ENCODE results near the gene FREY1.

Gene FREY1

GRCh38 chr11:45869551-45869950, 37.5 kb downstream of the FREY1 start:
- no peak overlapping the region for H4K91ac ChIP-seq (ENCODE audit: low read length)
- H3K18ac ChIP-seq (ENCODE audit: low read depth in 1 of 2, low read length in 2 of 2): no peak overlapping the region
- H3K27ac ChIP-seq (ENCODE audit: low read length, poor library complexity, severe bottlenecking): no peak overlapping the region
- H3K79me1 ChIP-seq (replicated peaks; ENCODE audit: low read length, poor library complexity, severe bottlenecking): no peaks in the 10 kb centered on the region
- no peak overlapping the region for H2AK5ac ChIP-seq (ENCODE audit: low read length, severe bottlenecking)
- H3K4me2 ChIP-seq (ENCODE audit: low read length, poor library complexity, severe bottlenecking): no peak overlapping the region
- peaks cover 5% of the 10 kb centered on the region for H3K4me1 ChIP-seq (ENCODE audit: control insufficient read depth, insufficient read depth, low read depth, low read length)
- H2AFZ ChIP-seq (ENCODE audit: low read depth, low read length): no peak overlapping the region
- H3K4ac ChIP-seq (ENCODE audit: low read depth in 1 of 2, low read length in 2 of 2): no peak overlapping the region
- H2BK12ac ChIP-seq (ENCODE audit: low read length in 2 of 2): no peak overlapping the region
- no peak overlapping the region for H3K23ac ChIP-seq (ENCODE audit: low read length in 2 of 2)
- no peak overlapping the region for H2BK120ac ChIP-seq (ENCODE audit: low read depth, low read length)
- peaks cover 61 to 90% of the 10 kb centered on the region in 2 experiments for H3K36me3 ChIP-seq (ENCODE audit: control insufficient read depth in 1 of 2, insufficient read depth in 2 of 2, low read depth in 1 of 2, low read length in 2 of 2)
- no peak overlapping the region for H3K14ac ChIP-seq (ENCODE audit: low read length in 2 of 2)
- 92% methylated on average over 10 of the region's 12 CpGs for WGBS
- H2BK5ac ChIP-seq (ENCODE audit: low read depth, low read length, poor library complexity, severe bottlenecking): no peak overlapping the region
- no peak overlapping the region for H2BK15ac ChIP-seq (ENCODE audit: low read depth, poor library complexity, severe bottlenecking)
- DNase-seq: no peak
- H3K4me3 ChIP-seq (ENCODE audit: insufficient read depth in 1 of 2, low read depth in 1 of 2, low read length in 2 of 2): no peak overlapping the region
- H3K9ac ChIP-seq (ENCODE audit: low read length): no peak overlapping the region
- no peaks in the 10 kb centered on the region for H3K27me3 ChIP-seq (ENCODE audit: control insufficient read depth in 1 of 2, insufficient read depth in 1 of 2, low read length in 2 of 2)
- H4K8ac ChIP-seq (ENCODE audit: low read length): no peak overlapping the region
- no peaks in the 10 kb centered on the region for H3K9me3 ChIP-seq (ENCODE audit: control insufficient read depth, low read length)

DNA sequence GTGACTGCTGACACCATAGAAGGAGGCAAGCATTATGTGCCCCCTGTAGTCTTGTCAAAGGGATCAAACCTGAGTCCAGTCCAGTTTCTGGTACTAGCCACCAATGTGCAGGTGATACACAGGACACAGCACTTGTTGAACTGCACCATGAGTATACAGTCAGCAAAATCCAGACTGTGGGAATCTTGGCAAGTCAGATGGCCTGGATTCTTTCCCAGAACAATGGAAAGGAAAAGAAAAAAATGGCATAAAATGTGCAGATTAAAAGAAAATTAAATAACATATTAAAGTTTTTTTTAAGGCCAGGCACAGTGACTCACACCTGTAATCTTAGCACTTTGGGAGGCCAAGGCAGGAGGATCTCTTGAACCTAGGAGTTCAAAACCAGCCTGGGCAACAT, 43.0 kb downstream of the FREY1 start:
- Histone ChIP-seq H3K4me1 (ENCODE audit: control insufficient read depth, insufficient read depth, low read depth, low read length) (peaks cover 14% of the 10 kb centered on the region), H3K9ac (ENCODE audit: low read length) (no peak overlapping the region), H2BK15ac (ENCODE audit: low read depth, poor library complexity, severe bottlenecking) (no peak overlapping the region), H3K14ac (ENCODE audit: low read length in 2 of 2) (no peak overlapping the region), H2AK5ac (ENCODE audit: low read length, severe bottlenecking) (no peak overlapping the region), H4K91ac (ENCODE audit: low read length) (no peak overlapping the region), H3K27ac (ENCODE audit: low read length, poor library complexity, severe bottlenecking) (no peak overlapping the region), H2BK5ac (ENCODE audit: low read depth, low read length, poor library complexity, severe bottlenecking) (no peak overlapping the region), H3K27me3 (ENCODE audit: control insufficient read depth in 1 of 2, insufficient read depth in 1 of 2, low read length in 2 of 2) (no peaks in the 10 kb centered on the region), H3K79me1 (replicated peaks; ENCODE audit: low read length, poor library complexity, severe bottlenecking) (peaks cover 8% of the 10 kb centered on the region), H2BK12ac (ENCODE audit: low read length in 2 of 2) (no peak overlapping the region), H3K9me3 (ENCODE audit: control insufficient read depth, low read length) (no peaks in the 10 kb centered on the region), H3K18ac (ENCODE audit: low read depth in 1 of 2, low read length in 2 of 2) (no peak overlapping the region), H2BK120ac (ENCODE audit: low read depth, low read length) (no peak overlapping the region), H3K23ac (ENCODE audit: low read length in 2 of 2) (no peak overlapping the region), H4K8ac (ENCODE audit: low read length) (no peak overlapping the region), H3K4me2 (ENCODE audit: low read length, poor library complexity, severe bottlenecking) (no peak overlapping the region), H2AFZ (ENCODE audit: low read depth, low read length) (no peak overlapping the region), H3K4me3 (ENCODE audit: insufficient read depth in 1 of 2, low read depth in 1 of 2, low read length in 2 of 2) (no peak overlapping the region), H3K36me3 (ENCODE audit: control insufficient read depth in 1 of 2, insufficient read depth in 2 of 2, low read depth in 1 of 2, low read length in 2 of 2) (peaks cover 62 to 86% of the 10 kb centered on the region in 2 experiments), H3K4ac (ENCODE audit: low read depth in 1 of 2, low read length in 2 of 2) (no peak overlapping the region)
- no peak for DNase-seq

DNA sequence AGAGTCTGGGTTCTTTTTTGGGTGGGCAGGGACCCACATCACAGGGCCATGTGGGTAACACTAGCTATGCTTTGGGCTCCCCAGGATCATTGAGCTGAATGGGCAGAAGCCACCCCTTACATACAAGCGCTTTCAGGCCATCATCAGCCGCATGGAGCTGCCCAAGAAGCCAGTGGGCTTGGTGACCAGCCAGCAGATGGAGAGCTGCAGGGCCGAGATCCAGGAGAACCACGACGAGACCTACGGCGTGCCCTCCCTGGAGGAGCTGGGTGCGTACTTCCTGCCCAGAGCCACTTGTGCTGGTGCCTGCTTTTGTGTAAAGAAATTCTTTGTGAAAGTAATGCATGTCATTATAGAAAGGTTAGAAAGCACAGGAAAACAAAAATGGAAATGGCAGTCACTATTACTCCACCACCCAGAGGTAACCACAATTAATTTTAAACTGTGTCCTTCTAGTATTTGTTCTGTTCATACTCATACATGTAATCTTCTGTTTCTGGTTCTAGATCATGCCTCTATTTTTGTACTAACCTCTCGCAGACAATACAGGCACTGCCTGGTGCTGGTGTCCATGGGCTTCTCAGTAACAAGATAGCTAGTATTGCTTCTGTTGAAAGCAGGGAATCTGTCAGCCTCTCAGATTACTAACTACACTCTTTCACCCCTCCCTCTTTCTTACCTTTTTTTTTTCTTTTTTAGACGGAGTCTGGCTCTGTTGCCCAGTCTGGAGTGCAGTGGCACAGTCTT, 46.1 kb downstream of the FREY1 start:
- H3K4me1 ChIP-seq (ENCODE audit: control insufficient read depth, insufficient read depth, low read depth, low read length): peaks cover 31% of the 10 kb centered on the region
- no peak overlapping the region for H2BK120ac ChIP-seq (ENCODE audit: low read depth, low read length)
- peaks cover 43 to 69% of the 10 kb centered on the region in 2 experiments for H3K36me3 ChIP-seq (ENCODE audit: control insufficient read depth in 1 of 2, insufficient read depth in 2 of 2, low read depth in 1 of 2, low read length in 2 of 2)
- H3K9me3 ChIP-seq (ENCODE audit: control insufficient read depth, low read length): no peaks in the 10 kb centered on the region
- peak overlapping the region in 1 of 2 experiments; percentile 29 for H3K4ac ChIP-seq (ENCODE audit: low read depth in 1 of 2, low read length in 2 of 2)
- H2BK15ac ChIP-seq (ENCODE audit: low read depth, poor library complexity, severe bottlenecking): no peak overlapping the region
- no peak overlapping the region for H2BK5ac ChIP-seq (ENCODE audit: low read depth, low read length, poor library complexity, severe bottlenecking)
- H3K27ac ChIP-seq (ENCODE audit: low read length, poor library complexity, severe bottlenecking): peak overlapping the region; percentile 94
- no peaks in the 10 kb centered on the region for H3K27me3 ChIP-seq (ENCODE audit: control insufficient read depth in 1 of 2, insufficient read depth in 1 of 2, low read length in 2 of 2)
- no peak overlapping the region for H3K14ac ChIP-seq (ENCODE audit: low read length in 2 of 2)
- peak overlapping the region; percentile 75 for H4K91ac ChIP-seq (ENCODE audit: low read length)
- H3K4me2 ChIP-seq (ENCODE audit: low read length, poor library complexity, severe bottlenecking): no peak overlapping the region
- no peak overlapping the region for H2AFZ ChIP-seq (ENCODE audit: low read depth, low read length)
- peak overlapping the region in 1 of 2 experiments; percentile 8 for H3K4me3 ChIP-seq (ENCODE audit: insufficient read depth in 1 of 2, low read depth in 1 of 2, low read length in 2 of 2)
- H2BK12ac ChIP-seq (ENCODE audit: low read length in 2 of 2): peak overlapping the region; percentile 18 to 51
- H4K8ac ChIP-seq (ENCODE audit: low read length): no peak overlapping the region
- no peak overlapping the region for H3K23ac ChIP-seq (ENCODE audit: low read length in 2 of 2)
- H3K79me1 ChIP-seq (replicated peaks; ENCODE audit: low read length, poor library complexity, severe bottlenecking): peaks cover 14% of the 10 kb centered on the region
- 98% methylated on average over 10 of the region's 10 CpGs for WGBS
- peak overlapping the region; percentile 89 for H2AK5ac ChIP-seq (ENCODE audit: low read length, severe bottlenecking)
- H3K9ac ChIP-seq (ENCODE audit: low read length): peak overlapping the region; percentile 86
- peak overlapping the region; percentile 52 to 73 for H3K18ac ChIP-seq (ENCODE audit: low read depth in 1 of 2, low read length in 2 of 2)
- DNase-seq: no peak

DNA sequence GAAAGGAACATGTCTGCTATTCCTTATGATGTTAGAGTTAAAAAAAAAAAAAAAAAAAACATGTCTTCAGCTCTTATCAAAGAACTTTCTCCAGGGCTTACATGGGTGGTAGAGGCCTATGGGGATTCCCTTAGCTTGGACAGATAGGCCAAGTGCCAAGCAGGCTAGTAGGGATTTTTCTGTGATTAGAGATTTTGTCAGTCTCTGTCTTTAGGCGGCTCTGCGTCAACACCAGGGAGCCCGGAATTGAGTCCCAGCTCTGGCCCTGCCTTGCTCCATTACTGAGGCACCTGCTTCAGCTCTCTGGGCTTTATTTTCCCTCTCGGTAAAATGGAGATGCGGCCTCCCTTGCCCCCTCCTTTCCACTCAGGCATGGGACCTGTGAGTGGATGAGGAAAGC, 46.7 kb downstream of the FREY1 start:
- Histone ChIP-seq H3K27me3 (ENCODE audit: control insufficient read depth in 1 of 2, insufficient read depth in 1 of 2, low read length in 2 of 2) (no peaks in the 10 kb centered on the region), H3K9me3 (ENCODE audit: control insufficient read depth, low read length) (no peaks in the 10 kb centered on the region)
- 96% methylated on average over 5 of the region's 5 CpGs for WGBS

More for the DNA sequence above, 46.7 kb downstream of the FREY1 start:
- H3K36me3 ChIP-seq (ENCODE audit: control insufficient read depth in 1 of 2, insufficient read depth in 2 of 2, low read depth in 1 of 2, low read length in 2 of 2): peaks cover 40 to 65% of the 10 kb centered on the region in 2 experiments
- H2BK120ac ChIP-seq (ENCODE audit: low read depth, low read length): no peak overlapping the region
- H2BK15ac ChIP-seq (ENCODE audit: low read depth, poor library complexity, severe bottlenecking): no peak overlapping the region
- no peak overlapping the region for H3K23ac ChIP-seq (ENCODE audit: low read length in 2 of 2)
- peak overlapping the region; percentile 26 for H2BK5ac ChIP-seq (ENCODE audit: low read depth, low read length, poor library complexity, severe bottlenecking)
- peak overlapping the region; percentile 89 for H2AK5ac ChIP-seq (ENCODE audit: low read length, severe bottlenecking)
- no peak overlapping the region for H4K8ac ChIP-seq (ENCODE audit: low read length)
- H4K91ac ChIP-seq (ENCODE audit: low read length): no peak overlapping the region
- DNase-seq: no peak
- peak overlapping the region; percentile 94 for H3K27ac ChIP-seq (ENCODE audit: low read length, poor library complexity, severe bottlenecking)
- peaks cover 32% of the 10 kb centered on the region for H3K4me1 ChIP-seq (ENCODE audit: control insufficient read depth, insufficient read depth, low read depth, low read length)
- peak overlapping the region in 1 of 2 experiments; percentile 52 for H3K18ac ChIP-seq (ENCODE audit: low read depth in 1 of 2, low read length in 2 of 2)
- H3K4me2 ChIP-seq (ENCODE audit: low read length, poor library complexity, severe bottlenecking): no peak overlapping the region
- peak overlapping the region in 1 of 2 experiments; percentile 51 for H2BK12ac ChIP-seq (ENCODE audit: low read length in 2 of 2)
- H3K4me3 ChIP-seq (ENCODE audit: insufficient read depth in 1 of 2, low read depth in 1 of 2, low read length in 2 of 2): peak overlapping the region in 1 of 2 experiments; percentile 47
- peak overlapping the region in 1 of 2 experiments; percentile 29 for H3K4ac ChIP-seq (ENCODE audit: low read depth in 1 of 2, low read length in 2 of 2)
- H3K14ac ChIP-seq (ENCODE audit: low read length in 2 of 2): no peak overlapping the region
- H2AFZ ChIP-seq (ENCODE audit: low read depth, low read length): no peak overlapping the region
- H3K79me1 ChIP-seq (replicated peaks; ENCODE audit: low read length, poor library complexity, severe bottlenecking): peaks cover 18% of the 10 kb centered on the region
- peak overlapping the region; percentile 86 for H3K9ac ChIP-seq (ENCODE audit: low read length)
